HG03097 (cell line): ENCODE measurements around the gene COQ8A.

Source experiments
- ATAC-seq: cut with Tn5 transposase; IDR thresholded peaks from one replicate; pipeline ENCODE4 v1.9.1; 2021; ENCODE audit not compliant: unreplicated experiment, low FRiP score

COQ8A gene

GRCh38 chr1:226971765-226972164 is 31.7 kb downstream of the COQ8A start:
- ATAC-seq = no peak

- no peak for ATAC-seq
These were observed 32.8 kb downstream of the COQ8A start for GRCh38 chr1:226972931-226973330.

- ATAC-seq = no peak
These were observed 33.3 kb downstream of the COQ8A start for GRCh38 chr1:226973371-226973897.

- no peak for ATAC-seq
These were observed 33.9 kb downstream of the COQ8A start for GRCh38 chr1:226973898-226974543.

GRCh38 chr1:226974544-226975258 is 34.6 kb downstream of the COQ8A start:
- no peak for ATAC-seq

- no peak for ATAC-seq
These were observed 35.5 kb downstream of the COQ8A start for GRCh38 chr1:226975259-226976250.

- ATAC-seq = no peak
These were observed 36.3 kb downstream of the COQ8A start for GRCh38 chr1:226976276-226976977.

- ATAC-seq = no peak
These were observed 37.0 kb downstream of the COQ8A start for GRCh38 chr1:226976978-226977642.

GRCh38 chr1:226977643-226978431 is 37.7 kb downstream of the COQ8A start:
- ATAC-seq = no peak

GRCh38 chr1:226978432-226979114 is 38.5 kb downstream of the COQ8A start:
- ATAC-seq = no peak

GRCh38 chr1:226979115-226979516 is 39.0 kb downstream of the COQ8A start:
- ATAC-seq = no peak

- no peak for ATAC-seq
These were observed 39.5 kb downstream of the COQ8A start for GRCh38 chr1:226979517-226980121.

- no peak for ATAC-seq
These were observed 40.0 kb downstream of the COQ8A start for GRCh38 chr1:226980122-226980560.

- ATAC-seq = no peak
These were observed 40.7 kb downstream of the COQ8A start for GRCh38 chr1:226980565-226981385.

GRCh38 chr1:226981386-226981817 is 41.3 kb downstream of the COQ8A start:
- ATAC-seq = no peak

GRCh38 chr1:226981838-226982237 is 41.7 kb downstream of the COQ8A start:
- no peak for ATAC-seq
